ENCODE measurements around the gene PALD1. TPM values are rescaled to one million over a fixed set of nuclear protein-coding genes. Genes with fewer than 3 reads are reported as not detected.

PALD1 gene
- total RNA-seq, 1 experiment from 2014 or later: 33.1 TPM

DNA sequence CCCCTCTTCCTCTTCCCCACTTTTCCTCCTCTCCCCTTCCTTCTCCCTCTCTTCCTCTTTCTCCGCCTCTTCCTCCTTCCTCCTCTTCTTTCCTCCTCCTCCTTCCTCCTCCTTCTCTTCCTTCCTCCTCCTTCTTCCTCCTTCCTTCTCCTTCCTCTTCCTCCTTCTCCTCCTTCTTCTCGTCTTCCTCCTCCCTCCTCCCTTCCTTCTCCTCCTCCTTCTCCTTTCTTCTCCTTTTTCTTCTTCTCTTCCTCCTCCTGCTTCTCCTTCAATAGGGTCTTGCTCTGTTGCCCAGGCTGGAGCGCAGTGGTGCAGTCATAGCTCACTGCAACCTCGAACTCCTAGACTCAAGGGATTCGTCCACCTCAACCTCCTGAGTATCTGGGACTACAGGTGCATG is 56.9 kb downstream of the PALD1 start:
- H3K4me1 ChIP-seq (ENCODE audit: control insufficient read depth in 1 of 2, insufficient read depth in 2 of 2, low read length in 2 of 2): peaks cover 3 to 11% of the 10 kb centered on the region in 2 experiments; a peak in 2 of 4 replicates
- no peak for DNase-seq (ENCODE audit: low read depth, low spot score)
- H4K20me1 ChIP-seq (ENCODE audit: insufficient read depth): no peaks in the 10 kb centered on the region
- H2AFZ ChIP-seq (ENCODE audit: low read depth, low read length, poor library complexity, severe bottlenecking): no peak overlapping the region
- no peak overlapping the region for H3K9ac ChIP-seq (ENCODE audit: low read length)
- RAD21 ChIA-PET (ENCODE audit: low non-redundant PET in 1 of 2, low total read pairs in 2 of 2, uncharacterized antibody in 2 of 2, unreplicated experiment in 2 of 2): interaction anchor here in 1 of 2 experiments (1.3 kb wide), 1 partner anchor 74 kb away, joined by 3 read pairs; no protein-coding TSS in a partner anchor
- no peaks in the 10 kb centered on the region for H3K27me3 ChIP-seq (ENCODE audit: insufficient read depth, low read length)
- H3K36me3 ChIP-seq (ENCODE audit: control insufficient read depth in 1 of 2, insufficient read depth in 2 of 2, low read length in 2 of 2): peaks cover 11 to 18% of the 10 kb centered on the region in 2 experiments; a peak in 3 of 4 replicates
- POLR2A ChIA-PET: no interaction called here
- intact Hi-C loops (cut with micrococcal nuclease): loop anchor here (5.0 kb wide), 2 partner anchors 58 to 313 kb away; partner anchors contain the start of gene PALD1
- no peak for TF ChIP-seq SP1 (IDR thresholded peaks at IDR 0.05; ENCODE audit: low read depth)
- TF ChIP-seq POLR2A (IDR thresholded peaks at IDR 0.05; ENCODE audit: borderline replicate concordance, extremely low read depth, insufficient read depth, insufficient read length): no peak
- no peak for TF ChIP-seq EGR1 (IDR thresholded peaks at IDR 0.05; ENCODE audit: low read depth)
- TF ChIP-seq, protein P1, sequence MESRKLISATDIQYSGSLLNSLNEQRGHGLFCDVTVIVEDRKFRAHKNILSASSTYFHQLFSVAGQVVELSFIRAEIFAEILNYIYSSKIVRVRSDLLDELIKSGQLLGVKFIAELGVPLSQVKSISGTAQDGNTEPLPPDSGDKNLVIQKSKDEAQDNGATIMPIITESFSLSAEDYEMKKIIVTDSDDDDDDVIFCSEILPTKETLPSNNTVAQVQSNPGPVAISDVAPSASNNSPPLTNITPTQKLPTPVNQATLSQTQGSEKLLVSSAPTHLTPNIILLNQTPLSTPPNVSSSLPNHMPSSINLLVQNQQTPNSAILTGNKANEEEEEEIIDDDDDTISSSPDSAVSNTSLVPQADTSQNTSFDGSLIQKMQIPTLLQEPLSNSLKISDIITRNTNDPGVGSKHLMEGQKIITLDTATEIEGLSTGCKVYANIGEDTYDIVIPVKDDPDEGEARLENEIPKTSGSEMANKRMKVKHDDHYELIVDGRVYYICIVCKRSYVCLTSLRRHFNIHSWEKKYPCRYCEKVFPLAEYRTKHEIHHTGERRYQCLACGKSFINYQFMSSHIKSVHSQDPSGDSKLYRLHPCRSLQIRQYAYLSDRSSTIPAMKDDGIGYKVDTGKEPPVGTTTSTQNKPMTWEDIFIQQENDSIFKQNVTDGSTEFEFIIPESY (IDR thresholded peaks at IDR 0.05; ENCODE audit: extremely low read depth, insufficient replicate concordance, low read length): no peak
- TF ChIP-seq EZH2phosphoT487 (IDR thresholded peaks at IDR 0.05; ENCODE audit: borderline replicate concordance): no peak
- TF ChIP-seq EZH2 (IDR thresholded peaks at IDR 0.05): no peak
- TF ChIP-seq CEBPB (IDR thresholded peaks at IDR 0.05; ENCODE audit: low read depth): no peak
- TF ChIP-seq, protein P2, sequence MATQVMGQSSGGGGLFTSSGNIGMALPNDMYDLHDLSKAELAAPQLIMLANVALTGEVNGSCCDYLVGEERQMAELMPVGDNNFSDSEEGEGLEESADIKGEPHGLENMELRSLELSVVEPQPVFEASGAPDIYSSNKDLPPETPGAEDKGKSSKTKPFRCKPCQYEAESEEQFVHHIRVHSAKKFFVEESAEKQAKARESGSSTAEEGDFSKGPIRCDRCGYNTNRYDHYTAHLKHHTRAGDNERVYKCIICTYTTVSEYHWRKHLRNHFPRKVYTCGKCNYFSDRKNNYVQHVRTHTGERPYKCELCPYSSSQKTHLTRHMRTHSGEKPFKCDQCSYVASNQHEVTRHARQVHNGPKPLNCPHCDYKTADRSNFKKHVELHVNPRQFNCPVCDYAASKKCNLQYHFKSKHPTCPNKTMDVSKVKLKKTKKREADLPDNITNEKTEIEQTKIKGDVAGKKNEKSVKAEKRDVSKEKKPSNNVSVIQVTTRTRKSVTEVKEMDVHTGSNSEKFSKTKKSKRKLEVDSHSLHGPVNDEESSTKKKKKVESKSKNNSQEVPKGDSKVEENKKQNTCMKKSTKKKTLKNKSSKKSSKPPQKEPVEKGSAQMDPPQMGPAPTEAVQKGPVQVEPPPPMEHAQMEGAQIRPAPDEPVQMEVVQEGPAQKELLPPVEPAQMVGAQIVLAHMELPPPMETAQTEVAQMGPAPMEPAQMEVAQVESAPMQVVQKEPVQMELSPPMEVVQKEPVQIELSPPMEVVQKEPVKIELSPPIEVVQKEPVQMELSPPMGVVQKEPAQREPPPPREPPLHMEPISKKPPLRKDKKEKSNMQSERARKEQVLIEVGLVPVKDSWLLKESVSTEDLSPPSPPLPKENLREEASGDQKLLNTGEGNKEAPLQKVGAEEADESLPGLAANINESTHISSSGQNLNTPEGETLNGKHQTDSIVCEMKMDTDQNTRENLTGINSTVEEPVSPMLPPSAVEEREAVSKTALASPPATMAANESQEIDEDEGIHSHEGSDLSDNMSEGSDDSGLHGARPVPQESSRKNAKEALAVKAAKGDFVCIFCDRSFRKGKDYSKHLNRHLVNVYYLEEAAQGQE (IDR thresholded peaks at IDR 0.05; ENCODE audit: low read depth): no peak
- TF ChIP-seq ZFX (IDR thresholded peaks at IDR 0.05): no peak
- no peak for TF ChIP-seq RAD21 (IDR thresholded peaks at IDR 0.05; ENCODE audit: low read depth)
- TF ChIP-seq SRF (IDR thresholded peaks at IDR 0.05; ENCODE audit: low read depth): no peak
- no peak for TF ChIP-seq SIN3A (IDR thresholded peaks at IDR 0.05; ENCODE audit: low read depth)
- TF ChIP-seq, protein P3, sequence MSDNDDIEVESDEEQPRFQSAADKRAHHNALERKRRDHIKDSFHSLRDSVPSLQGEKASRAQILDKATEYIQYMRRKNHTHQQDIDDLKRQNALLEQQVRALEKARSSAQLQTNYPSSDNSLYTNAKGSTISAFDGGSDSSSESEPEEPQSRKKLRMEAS (IDR thresholded peaks at IDR 0.05): no peak
- TF ChIP-seq ELF1 (IDR thresholded peaks at IDR 0.05; ENCODE audit: borderline replicate concordance, low read depth): no peak
- no peak for TF ChIP-seq POLR2AphosphoS5 (IDR thresholded peaks at IDR 0.05; ENCODE audit: low read depth, low read length)
- no peak for TF ChIP-seq JUND (IDR thresholded peaks at IDR 0.05)
- no peak for TF ChIP-seq TCF7L2 (IDR thresholded peaks at IDR 0.05; ENCODE audit: borderline replicate concordance, extremely low read depth, insufficient read depth, insufficient read length)
- no peak for TF ChIP-seq YY1 (IDR thresholded peaks at IDR 0.05; ENCODE audit: extremely low read depth, insufficient replicate concordance, low read depth, low read length)
- CTCF ChIA-PET: no interaction called here
- no peak overlapping the region for H3K27ac ChIP-seq (ENCODE audit: low read depth, low read length)
- H3K4me3 ChIP-seq (replicated peaks in 1 of 2; ENCODE audit: low read depth in 1 of 2, low read length in 2 of 2): no peak overlapping the region
- H3K9me2 ChIP-seq (ENCODE audit: insufficient read depth): no peaks in the 10 kb centered on the region
- H3K4me2 ChIP-seq (ENCODE audit: low read length): no peak overlapping the region
- BruUV-seq (replicated peaks): no TSS peak
- ATAC-seq: no peak
- H3K9me3 ChIP-seq (ENCODE audit: control insufficient read depth in 1 of 2, insufficient read depth in 1 of 2, low read depth in 1 of 2, low read length in 2 of 2): no peaks in the 10 kb centered on the region
- no peaks in the 10 kb centered on the region for H3K79me2 ChIP-seq (ENCODE audit: insufficient read depth, low read length)

Data from HCT116 (cell line).